OCI-LY1 (cell line): Measurements from ENCODE around the gene UBE2H.

Source experiments
- CTCF ChIP-seq: fragments of 200-600 bp; sonication (generic), shearing (Covaris generic); IDR thresholded peaks from 2 replicates; pipeline ENCODE4 v1.5.1; 2017; ENCODE audit warnings: mild to moderate bottlenecking, antibody characterized with exemption, low read length, moderate library complexity, mixed read lengths
- EZH2 ChIP-seq: fragments of 200-600 bp; sonication (generic), shearing (Covaris generic); IDR thresholded peaks from 2 replicates; pipeline ENCODE4 v1.8.0; 2017; ENCODE audit warnings: borderline replicate concordance, mixed run types, mild to moderate bottlenecking, antibody characterized with exemption, low read length, moderate library complexity, mixed read lengths

- TF ChIP-seq EZH2 (no peak), CTCF (no peak)
Measured at GRCh38 chr7:129949292-129950133, 3.2 kb downstream of the UBE2H start.
